H1 (cell line): ENCODE data around the gene SH3GL1. TPM values are rescaled to one million over a fixed set of nuclear protein-coding genes. Genes with fewer than 3 reads are reported as not detected.

Source experiments
- CTCF ChIA-PET: fragments of 300-600 bp; sonication (Branson Sonifier 250); formaldehyde crosslinking; loops from one replicate; lab custom pipeline; 2021; ENCODE audit not compliant: partially characterized antibody; lab: Charles Lee
- POLR2A ChIA-PET: fragments of 300-600 bp; sonication (Branson Sonifier 250); formaldehyde crosslinking; loops from one replicate; lab custom pipeline; 2021; ENCODE audit warnings: inconsistent platforms; ENCODE audit not compliant: partially characterized antibody; lab: Charles Lee
- DNase-seq, 2 experiments: peaks; one replicate each; pipeline versions ENCODE4 v3.0.0 to v3.0.0-alpha.2; 2010 to 2022; ENCODE audit warnings: low spot score in 2 of 2, low read depth in 1 of 2, mixed read lengths in 1 of 2
- FAIRE-seq: peaks from 2 replicates; lab custom pipeline; 2011; peaks lifted over from hg19 to GRCh38; lab: Jason Lieb, UNC
- H2AFZ ChIP-seq: 2 replicates; pipeline ENCODE4 v1.8.1; 2012; ENCODE audit warnings: low read length, inconsistent platforms
- H2AK5ac ChIP-seq: 2 replicates; pipeline ENCODE4 v1.6.1; 2013; ENCODE audit warnings: low read depth, low read length
- H2BK120ac ChIP-seq: replicated peaks from 2 replicates; pipeline ENCODE3; 2013; ENCODE audit warnings: low read depth, low read length, inconsistent platforms
- H2BK12ac ChIP-seq: 2 replicates; pipeline ENCODE4 v1.6.1; 2013; ENCODE audit warnings: low read depth, low read length
- H2BK15ac ChIP-seq: 2 replicates; pipeline ENCODE4 v1.6.1; 2013; ENCODE audit warnings: low read length
- H2BK20ac ChIP-seq: 2 replicates; pipeline ENCODE4 v1.6.1; 2013; ENCODE audit warnings: low read length
- H2BK5ac ChIP-seq: 2 replicates; pipeline ENCODE4 v1.6.1; 2013; ENCODE audit warnings: low read depth, low read length
- H3K14ac ChIP-seq: 2 replicates; pipeline ENCODE4 v1.6.1; 2013; ENCODE audit warnings: inconsistent platforms; ENCODE audit not compliant: insufficient read length
- H3K18ac ChIP-seq: 2 replicates; pipeline ENCODE4 v1.6.1; 2013; ENCODE audit warnings: low read length; ENCODE audit errors: extremely low read depth
- H3K23ac ChIP-seq: 2 replicates; pipeline ENCODE4 v1.6.1; 2013; ENCODE audit warnings: inconsistent platforms; ENCODE audit not compliant: insufficient read length
- H3K23me2 ChIP-seq: 2 replicates; pipeline ENCODE4 v1.6.1; 2013; ENCODE audit warnings: low read depth, low read length
- H3K27ac ChIP-seq: 2 replicates; pipeline ENCODE4 v1.6.1; 2011; ENCODE audit warnings: low read depth, low read length, inconsistent platforms
- H3K27me3 ChIP-seq, 4 experiments: replicated peaks in 1 of 4; 1 replicate in 1 of 4; 2 replicates in 3 of 4; pipeline versions ENCODE4 v1.6.1 to v1.8.1; 2011 to 2013; ENCODE audit warnings: low read length in 3 of 4, mild to moderate bottlenecking in 3 of 4, inconsistent platforms in 2 of 4, mixed read lengths in 2 of 4, moderate library complexity in 1 of 4; ENCODE audit not compliant: control insufficient read depth in 3 of 4, insufficient read depth in 3 of 4; ENCODE audit errors: extremely low read depth in 1 of 4
- H3K36me3 ChIP-seq, 4 experiments: 2 replicates each; pipeline versions ENCODE4 v1.6.1 to v1.8.1; 2011 to 2013; ENCODE audit warnings: mild to moderate bottlenecking in 4 of 4, low read length in 3 of 4, moderate library complexity in 2 of 4, control low read depth in 1 of 4, inconsistent platforms in 1 of 4; ENCODE audit not compliant: insufficient read depth in 4 of 4, control insufficient read depth in 2 of 4
- H3K4ac ChIP-seq: replicated peaks from 2 replicates; pipeline ENCODE3; 2013; ENCODE audit warnings: low read length, low read depth, mixed read lengths, inconsistent platforms; ENCODE audit not compliant: insufficient read length
- H3K4me1 ChIP-seq, 4 experiments: replicated peaks in 1 of 4; 1 replicate in 1 of 4; 2 replicates in 3 of 4; pipeline versions ENCODE4 v1.6.1 to v1.8.1; 2011 to 2013; ENCODE audit warnings: low read length in 3 of 4, inconsistent platforms in 2 of 4, mixed read lengths in 1 of 4; ENCODE audit not compliant: insufficient read depth in 4 of 4, control insufficient read depth in 3 of 4
- H3K4me2 ChIP-seq, 2 experiments: 2 replicates each; pipeline versions ENCODE4 v1.6.1 to v1.8.1; 2011 to 2013; ENCODE audit warnings: low read depth in 2 of 2, low read length in 2 of 2, control low read depth in 1 of 2, inconsistent platforms in 1 of 2, mild to moderate bottlenecking in 1 of 2; ENCODE audit not compliant: insufficient read depth in 1 of 2
- H3K4me3 ChIP-seq, 4 experiments: fragments of 200-600, 300-600 bp in 1 of 4; sonication (generic), shearing (Covaris generic), sonication (Bioruptor Twin) in 1 of 4; 2 replicates each; pipeline versions ENCODE4 v1.5.1 to v1.8.1; 2011 to 2016; ENCODE audit warnings: low read length in 4 of 4, low read depth in 3 of 4, control low read depth in 2 of 4, inconsistent platforms in 2 of 4, mild to moderate bottlenecking in 2 of 4, mixed read lengths in 1 of 4, moderate library complexity in 1 of 4; ENCODE audit not compliant: insufficient read depth in 2 of 4; ENCODE audit errors: extremely low read depth in 1 of 4
- H3K56ac ChIP-seq: replicated peaks from 2 replicates; pipeline ENCODE3; 2013; ENCODE audit warnings: low read depth, mild to moderate bottlenecking, mixed read lengths, low read length, inconsistent platforms; ENCODE audit not compliant: insufficient read length
- H3K79me1 ChIP-seq: 2 replicates; pipeline ENCODE4 v1.6.1; 2013; ENCODE audit warnings: low read depth, low read length, control low read depth
- H3K79me2 ChIP-seq, 2 experiments: 2 replicates each; pipeline versions ENCODE4 v1.6.1 to v1.8.1; 2012 to 2013; ENCODE audit warnings: low read length in 2 of 2, mild to moderate bottlenecking in 2 of 2, inconsistent platforms in 1 of 2; ENCODE audit not compliant: insufficient read depth in 2 of 2, control insufficient read depth in 1 of 2
- H3K9ac ChIP-seq, 4 experiments: replicated peaks in 1 of 4; 1 replicate in 1 of 4; 2 replicates in 3 of 4; pipeline versions ENCODE4 v1.6.1 to v1.8.1; 2011 to 2013; ENCODE audit warnings: low read depth in 3 of 4, low read length in 3 of 4, control low read depth in 2 of 4, mild to moderate bottlenecking in 2 of 4, moderate library complexity in 2 of 4, inconsistent platforms in 1 of 4; ENCODE audit errors: extremely low read depth in 1 of 4
- H3K9me3 ChIP-seq, 2 experiments: 2 replicates each; pipeline versions ENCODE4 v1.6.1 to v1.8.1; 2012 to 2013; ENCODE audit warnings: mild to moderate bottlenecking in 2 of 2, moderate library complexity in 2 of 2, control low read depth in 1 of 2, inconsistent platforms in 1 of 2, low read depth in 1 of 2, low read length in 1 of 2, mixed read lengths in 1 of 2; ENCODE audit not compliant: insufficient read depth in 2 of 2
- H4K20me1 ChIP-seq, 2 experiments: replicated peaks in 1 of 2; 2 replicates each; pipeline versions ENCODE3 to v1.8.1; 2011 to 2013; ENCODE audit warnings: inconsistent platforms in 2 of 2, low read length in 2 of 2, mild to moderate bottlenecking in 1 of 2; ENCODE audit not compliant: insufficient read depth in 2 of 2, control insufficient read depth in 1 of 2
- H4K5ac ChIP-seq: 2 replicates; pipeline ENCODE4 v1.6.1; 2013; ENCODE audit warnings: low read length, low read depth, mixed read lengths, inconsistent platforms; ENCODE audit not compliant: insufficient read length
- H4K8ac ChIP-seq: 2 replicates; pipeline ENCODE4 v1.8.0; 2013; ENCODE audit warnings: mild to moderate bottlenecking, moderate library complexity, low read length, inconsistent platforms; ENCODE audit not compliant: insufficient read depth; ENCODE audit errors: extremely low read depth
- H4K91ac ChIP-seq: replicated peaks from 2 replicates; pipeline ENCODE3; 2013; ENCODE audit warnings: low read length, mixed read lengths, inconsistent platforms; ENCODE audit not compliant: insufficient read length
- ATF2 ChIP-seq: IDR thresholded peaks from 2 replicates; pipeline ENCODE4 v1.6.1; 2012; ENCODE audit warnings: low read length, inconsistent platforms
- EGR1 ChIP-seq: IDR thresholded peaks from 2 replicates; pipeline ENCODE4 v1.6.1; 2011; ENCODE audit warnings: low read depth, low read length, borderline replicate concordance
- SP2 ChIP-seq: IDR thresholded peaks from 2 replicates; pipeline ENCODE4 v1.6.1; 2012; ENCODE audit warnings: mild to moderate bottlenecking, low read length, inconsistent platforms
- SP4 ChIP-seq: IDR thresholded peaks from 2 replicates; pipeline ENCODE4 v1.6.1; 2012; ENCODE audit warnings: low read length, inconsistent platforms
- WGBS, 2 experiments: shearing (Covaris generic) in 1 of 2; methylation state at CpG; one replicate each; pipeline versions ENCODE4 v1.1.6 to v1.1.7; 2013 to 2015; ENCODE audit warnings: low lambda C conversion rate in 2 of 2, mixed read lengths in 2 of 2, inconsistent platforms in 1 of 2, low coverage in 1 of 2, missing lambda C conversion rate in 1 of 2; ENCODE audit not compliant: insufficient replicate concordance in 2 of 2, insufficient coverage in 1 of 2, insufficient read length in 1 of 2; ENCODE audit errors: extremely low coverage in 1 of 2, missing lambda C conversion rate in 1 of 2; 5-methylcytosine and 5-hydroxymethylcytosine counted together
- polyA plus RNA-seq, 7 experiments: library from polyadenylated mRNA; depleted of rRNA in 3 of 7; stranded (reverse) in 5 of 7; unstranded in 2 of 7; fragments of >200 nt in 5 of 7; fragments of 200-250 nt in 2 of 7; gene quantifications; 1 replicate in 5 of 7; 2 replicates in 1 of 7; 4 replicates in 1 of 7; pipeline versions ENCODE4 v1.2.1 to v1.2.3, GENCODE V29; 2011 to 2013; ENCODE audit warnings: missing spikeins in 2 of 7, mixed read lengths in 2 of 7
- total RNA-seq: library from RNA; stranded (reverse); fragmentation: NEBNext Ultra II Directional; extraction: Animal tissue kit (Norgen Biotek cat#: 25700); gene quantifications from 2 replicates; pipeline ENCODE4 v1.2.1, GENCODE V29; 2021
- TF ChIP-seq, protein P1 (sequence below): IDR thresholded peaks from 2 replicates; pipeline ENCODE4 v1.6.1; 2011; ENCODE audit warnings: low read length, improper control_type of control experiment

Gene SH3GL1
- total and polyA plus RNA-seq, 2 of the 8 experiments (the other 6 are each of a cell fraction or from before 2014, with no cell fraction given): 81.5 to 102 TPM

- H2BK120ac ChIP-seq: no peak overlapping the region
- no peak overlapping the region for H3K4me3 ChIP-seq
- H4K20me1 ChIP-seq: peaks cover 20 to 35% of the 10 kb centered on the region in 2 experiments
- H3K9ac ChIP-seq: no peak overlapping the region; a peak in 1 of 7 replicates
- peaks cover 44 to 75% (median 65%) of the 10 kb centered on the region in 4 experiments for H3K36me3 ChIP-seq
- FAIRE-seq: no peak
- POLR2A ChIA-PET: interaction anchor here (0.6 to 58.1 kb wide), 5 partner anchors 1 to 171 kb away, joined by 4 to 1590 read pairs (median 5); partner anchors contain the start of genes CHAF1A, SH3GL1 and UBXN6
- no peak overlapping the region for H3K23ac ChIP-seq
- H3K23me2 ChIP-seq: no peaks in the 10 kb centered on the region
- no peak overlapping the region for H2BK12ac ChIP-seq
- H3K27me3 ChIP-seq: no peaks in the 10 kb centered on the region
- H3K4me1 ChIP-seq: no peaks in the 10 kb centered on the region; a peak in 2 of 7 replicates
- H2BK20ac ChIP-seq: no peak overlapping the region
- DNase-seq: no peak
- peaks cover 0 to 12% of the 10 kb centered on the region in 2 experiments; a peak in 1 of 4 replicates for H3K79me2 ChIP-seq
- peaks cover 16% of the 10 kb centered on the region for H3K79me1 ChIP-seq
- H3K14ac ChIP-seq: no peak overlapping the region
- H3K4ac ChIP-seq: no peak overlapping the region
- no peak overlapping the region for H4K8ac ChIP-seq
- no peak overlapping the region for H2AK5ac ChIP-seq
- TF ChIP-seq ATF2: no peak
- TF ChIP-seq SP4: no peak
- no peak for TF ChIP-seq EGR1
- TF ChIP-seq, protein P1, sequence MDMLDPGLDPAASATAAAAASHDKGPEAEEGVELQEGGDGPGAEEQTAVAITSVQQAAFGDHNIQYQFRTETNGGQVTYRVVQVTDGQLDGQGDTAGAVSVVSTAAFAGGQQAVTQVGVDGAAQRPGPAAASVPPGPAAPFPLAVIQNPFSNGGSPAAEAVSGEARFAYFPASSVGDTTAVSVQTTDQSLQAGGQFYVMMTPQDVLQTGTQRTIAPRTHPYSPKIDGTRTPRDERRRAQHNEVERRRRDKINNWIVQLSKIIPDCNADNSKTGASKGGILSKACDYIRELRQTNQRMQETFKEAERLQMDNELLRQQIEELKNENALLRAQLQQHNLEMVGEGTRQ: no peak
- TF ChIP-seq SP2: no peak
- H2BK5ac ChIP-seq: peak overlapping the region; percentile 71; the same call in 1 of the 2 replicates
- no peak overlapping the region for H3K56ac ChIP-seq
- H4K91ac ChIP-seq: no peak overlapping the region
- no peak overlapping the region for H2BK15ac ChIP-seq
- no peak overlapping the region for H3K27ac ChIP-seq
- no peak overlapping the region for H2AFZ ChIP-seq
- no peak overlapping the region for H3K4me2 ChIP-seq
- H3K18ac ChIP-seq: no peak overlapping the region
- CTCF ChIA-PET: no interaction called here
- 99% methylated on average over 9 of the region's 10 CpGs; no CpG with 5 or more reads in 1 of the 2 experiments for WGBS, 2 experiments
- H4K5ac ChIP-seq: no peak overlapping the region
- no peaks in the 10 kb centered on the region for H3K9me3 ChIP-seq
Measured at GRCh38 chr19:4437103-4437502, 36.8 kb upstream of the SH3GL1 start.
